ENCODE results near the gene IFNAR2. TPM values are rescaled to one million over a fixed set of nuclear protein-coding genes. Genes with fewer than 3 reads are reported as not detected.

Gene IFNAR2
- total RNA-seq, 1 donor from 2014 or later, result 18.6 TPM

DNA sequence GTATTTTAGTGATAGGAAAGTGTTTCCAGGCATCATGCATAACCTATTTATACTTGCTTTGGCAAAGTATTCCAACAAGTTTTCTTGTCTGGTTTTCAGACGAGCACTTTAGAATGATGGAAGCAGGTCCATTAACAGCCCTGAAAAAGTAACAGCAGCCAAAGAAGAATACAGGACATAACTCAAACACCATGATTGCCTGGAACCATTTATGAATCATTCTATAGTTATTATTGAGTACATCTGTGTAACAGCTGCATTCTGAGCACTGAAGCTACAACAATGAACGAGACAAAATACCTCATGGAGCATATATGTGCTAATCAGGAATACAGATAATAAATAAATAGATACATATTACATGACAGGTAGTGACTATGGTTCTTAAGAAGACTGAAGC, 49.0 kb downstream of the IFNAR2 start:
- H3K27ac Mint-ChIP-seq (ENCODE audit: unreplicated experiment), result no peak overlapping the region
- peaks cover 15% of the 10 kb centered on the region for H3K9me3 Mint-ChIP-seq (ENCODE audit: low read depth)
- H3K36me3 Mint-ChIP-seq (ENCODE audit: low read depth), result peaks cover 35% of the 10 kb centered on the region
- H3K27me3 Mint-ChIP-seq (ENCODE audit: low read depth), result no peaks in the 10 kb centered on the region
- H3K4me3 Mint-ChIP-seq (ENCODE audit: unreplicated experiment), result no peak overlapping the region
- peaks cover 3% of the 10 kb centered on the region for H3K4me1 Mint-ChIP-seq (ENCODE audit: low read depth)
- DNase-seq (ENCODE audit: low spot score), result no peak
- TF ChIP-seq, protein P1, sequence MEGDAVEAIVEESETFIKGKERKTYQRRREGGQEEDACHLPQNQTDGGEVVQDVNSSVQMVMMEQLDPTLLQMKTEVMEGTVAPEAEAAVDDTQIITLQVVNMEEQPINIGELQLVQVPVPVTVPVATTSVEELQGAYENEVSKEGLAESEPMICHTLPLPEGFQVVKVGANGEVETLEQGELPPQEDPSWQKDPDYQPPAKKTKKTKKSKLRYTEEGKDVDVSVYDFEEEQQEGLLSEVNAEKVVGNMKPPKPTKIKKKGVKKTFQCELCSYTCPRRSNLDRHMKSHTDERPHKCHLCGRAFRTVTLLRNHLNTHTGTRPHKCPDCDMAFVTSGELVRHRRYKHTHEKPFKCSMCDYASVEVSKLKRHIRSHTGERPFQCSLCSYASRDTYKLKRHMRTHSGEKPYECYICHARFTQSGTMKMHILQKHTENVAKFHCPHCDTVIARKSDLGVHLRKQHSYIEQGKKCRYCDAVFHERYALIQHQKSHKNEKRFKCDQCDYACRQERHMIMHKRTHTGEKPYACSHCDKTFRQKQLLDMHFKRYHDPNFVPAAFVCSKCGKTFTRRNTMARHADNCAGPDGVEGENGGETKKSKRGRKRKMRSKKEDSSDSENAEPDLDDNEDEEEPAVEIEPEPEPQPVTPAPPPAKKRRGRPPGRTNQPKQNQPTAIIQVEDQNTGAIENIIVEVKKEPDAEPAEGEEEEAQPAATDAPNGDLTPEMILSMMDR (IDR thresholded peaks at IDR 0.05), result no peak

DNA sequence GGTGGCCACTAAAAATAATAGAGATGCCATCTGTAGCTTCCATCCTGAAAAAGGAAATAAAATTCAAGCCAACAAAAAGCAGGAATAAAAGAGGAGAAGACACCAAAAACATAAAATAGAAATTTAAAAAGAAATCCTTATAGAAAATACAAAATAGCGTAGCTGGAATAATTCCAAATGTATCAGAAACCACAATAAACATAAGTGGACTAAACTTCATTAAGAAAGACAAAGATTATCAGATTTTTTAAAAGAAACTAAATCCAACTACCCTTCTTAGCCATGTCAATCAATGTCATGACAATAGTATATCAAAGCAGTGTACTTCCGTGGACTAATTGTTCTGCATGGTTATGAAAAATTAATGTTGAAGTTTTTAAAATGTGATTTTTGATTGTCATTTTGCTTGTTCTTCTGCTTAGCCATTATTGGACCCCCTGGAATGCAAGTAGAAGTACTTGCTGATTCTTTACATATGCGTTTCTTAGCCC, 49.6 kb downstream of the IFNAR2 start:
- DNase-seq (ENCODE audit: low spot score), result no peak
- H3K27me3 Mint-ChIP-seq (ENCODE audit: low read depth), result no peaks in the 10 kb centered on the region
- peaks cover 34% of the 10 kb centered on the region for H3K36me3 Mint-ChIP-seq (ENCODE audit: low read depth)
- H3K4me1 Mint-ChIP-seq (ENCODE audit: low read depth), result peaks cover 3% of the 10 kb centered on the region
- H3K9me3 Mint-ChIP-seq (ENCODE audit: low read depth), result peaks cover 14% of the 10 kb centered on the region
- H3K4me3 Mint-ChIP-seq (ENCODE audit: unreplicated experiment), result no peak overlapping the region
- TF ChIP-seq, protein P1 (IDR thresholded peaks at IDR 0.05), result no peak
- no peak overlapping the region for H3K27ac Mint-ChIP-seq (ENCODE audit: unreplicated experiment)

Other genes with a start within 250 kb of the IFNAR2 start
- gene OLIG2, start 204.0 kb upstream of the IFNAR2 start, total RNA-seq, result 0.36 to 0.50 TPM (median 0.46 TPM) in 3 replicates
- not detected in 3 replicates for gene OLIG1, start 159.8 kb upstream of the IFNAR2 start, total RNA-seq
- gene IL10RB, start 36.4 kb downstream of the IFNAR2 start, total RNA-seq, result 17.4 to 23.5 TPM (median 19.0 TPM) in 3 replicates
- gene IFNAR1, start 95.0 kb downstream of the IFNAR2 start, total RNA-seq, result 40.3 to 52.3 TPM (median 47.7 TPM) in 3 replicates
- gene IFNGR2, start 173.5 kb downstream of the IFNAR2 start, total RNA-seq, result 58.1 to 58.4 TPM (median 58.3 TPM) in 3 replicates